ENCODE data around the gene OR5K4.

DNA sequence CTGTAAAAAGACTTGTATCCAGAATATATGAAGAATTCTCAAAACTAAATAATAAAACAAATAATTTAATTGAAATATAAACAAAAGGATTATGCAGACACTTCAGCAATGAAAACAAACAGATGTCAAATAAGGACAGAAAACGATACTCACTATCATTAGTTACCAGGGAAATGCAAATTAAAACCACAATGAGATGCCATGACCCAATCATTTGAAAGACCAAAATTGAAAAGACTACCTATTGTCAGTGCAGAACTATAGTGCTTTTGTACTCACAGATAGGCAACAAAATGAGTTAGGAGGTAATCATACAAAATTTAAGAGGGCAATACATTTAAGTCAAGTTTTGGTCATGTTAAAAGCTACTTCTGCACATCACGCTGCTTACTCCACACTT lies 31.6 kb upstream of the OR5K4 start:
- TF ChIP-seq TAF1 (IDR thresholded peaks at IDR 0.05; ENCODE audit: low read depth): no peak
- TF ChIP-seq, protein P1, sequence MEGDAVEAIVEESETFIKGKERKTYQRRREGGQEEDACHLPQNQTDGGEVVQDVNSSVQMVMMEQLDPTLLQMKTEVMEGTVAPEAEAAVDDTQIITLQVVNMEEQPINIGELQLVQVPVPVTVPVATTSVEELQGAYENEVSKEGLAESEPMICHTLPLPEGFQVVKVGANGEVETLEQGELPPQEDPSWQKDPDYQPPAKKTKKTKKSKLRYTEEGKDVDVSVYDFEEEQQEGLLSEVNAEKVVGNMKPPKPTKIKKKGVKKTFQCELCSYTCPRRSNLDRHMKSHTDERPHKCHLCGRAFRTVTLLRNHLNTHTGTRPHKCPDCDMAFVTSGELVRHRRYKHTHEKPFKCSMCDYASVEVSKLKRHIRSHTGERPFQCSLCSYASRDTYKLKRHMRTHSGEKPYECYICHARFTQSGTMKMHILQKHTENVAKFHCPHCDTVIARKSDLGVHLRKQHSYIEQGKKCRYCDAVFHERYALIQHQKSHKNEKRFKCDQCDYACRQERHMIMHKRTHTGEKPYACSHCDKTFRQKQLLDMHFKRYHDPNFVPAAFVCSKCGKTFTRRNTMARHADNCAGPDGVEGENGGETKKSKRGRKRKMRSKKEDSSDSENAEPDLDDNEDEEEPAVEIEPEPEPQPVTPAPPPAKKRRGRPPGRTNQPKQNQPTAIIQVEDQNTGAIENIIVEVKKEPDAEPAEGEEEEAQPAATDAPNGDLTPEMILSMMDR (IDR thresholded peaks at IDR 0.05; ENCODE audit: poor library complexity, severe bottlenecking): no peak
- TF ChIP-seq SMC3 (conservative IDR thresholded peaks at IDR 0.05; ENCODE audit: poor library complexity): no peak
- TF ChIP-seq EP300 (conservative IDR thresholded peaks at IDR 0.05; ENCODE audit: poor library complexity, severe bottlenecking): no peak
- TF ChIP-seq EZH2 (IDR thresholded peaks at IDR 0.05; ENCODE audit: borderline replicate concordance, insufficient read depth, low read length, poor library complexity, severe bottlenecking): no peak
- no peak for TF ChIP-seq RAD21 (conservative IDR thresholded peaks at IDR 0.05)
- TF ChIP-seq POLR2AphosphoS5 (IDR thresholded peaks at IDR 0.05): no peak
- TF ChIP-seq MXI1 (conservative IDR thresholded peaks at IDR 0.05; ENCODE audit: poor library complexity, severe bottlenecking): no peak
